Measurements from ENCODE around the gene HPSE. TPM values are rescaled to one million over a fixed set of nuclear protein-coding genes. Genes with fewer than 3 reads are reported as not detected.
"Not testable (repeated sequence)": the region's sequence is repeated elsewhere in the genome, so short reads cannot be mapped to it uniquely, and the experiment has no call there.

HPSE gene
- total RNA-seq, 2 donors from 2014 or later = 0.52 to 0.99 TPM

GRCh38 chr4:83328521-83329187 lies 6.0 kb downstream of the HPSE start:
- no peak overlapping the region for H3K4me3 ChIP-seq
- 69 to 78% methylated on average over 7 of the region's 7 CpGs for WGBS, 2 donors
- H3K36me3 ChIP-seq (replicated peaks in 1 of 2; ENCODE audit: insufficient read depth in 1 of 2, low read depth in 2 of 2) = no peaks in the 10 kb centered on the region
- no peaks in the 10 kb centered on the region for H3K9me3 ChIP-seq
- peaks cover 6% of the 10 kb centered on the region for H3K4me1 ChIP-seq
- intact Hi-C loops (cut with DNase I) = no loop called here
- ATAC-seq (no peak), DNase-seq (no peak)
- no peaks in the 10 kb centered on the region for H3K27me3 ChIP-seq
- H3K27ac ChIP-seq = no peak overlapping the region
- TF ChIP-seq POLR2A (IDR thresholded peaks at IDR 0.05) = no peak
- TF ChIP-seq CTCF (IDR thresholded peaks at IDR 0.05) = no peak

- Histone ChIP-seq H3K9me3 (no peaks in the 10 kb centered on the region), H3K27ac (no peak overlapping the region), H3K27me3 (no peaks in the 10 kb centered on the region), H3K4me3 (no peak overlapping the region), H3K4me1 (peaks cover 6% of the 10 kb centered on the region), H3K36me3 (replicated peaks in 1 of 2; ENCODE audit: insufficient read depth in 1 of 2, low read depth in 2 of 2) (no peaks in the 10 kb centered on the region)
- no peak for TF ChIP-seq CTCF (IDR thresholded peaks at IDR 0.05)
- no peak for TF ChIP-seq POLR2A (IDR thresholded peaks at IDR 0.05)
- intact Hi-C loops (cut with DNase I) = no loop called here
- WGBS, 2 donors = 61 to 74% methylated on average over 8 of the region's 8 CpGs
- DNase-seq (peak in 1 of 4 donors; percentile 13), ATAC-seq (no peak)
Measured at GRCh38 chr4:83326546-83326945, 8.1 kb downstream of the HPSE start.

- DNase-seq = peak in 2 of 4 donors; percentile 19 to 34
- intact Hi-C loops (cut with DNase I); ATAC-seq: not testable (repeated sequence)
Measured at GRCh38 chr4:83325306-83325705, 9.3 kb downstream of the HPSE start.

GRCh38 chr4:83323136-83323535 lies 11.5 kb downstream of the HPSE start:
- H3K27ac ChIP-seq = no peak overlapping the region
- H3K9me3 ChIP-seq = no peaks in the 10 kb centered on the region
- ATAC-seq (no peak), DNase-seq (no peak)
- intact Hi-C loops (cut with DNase I) = no loop called here
- no peak for TF ChIP-seq POLR2A (IDR thresholded peaks at IDR 0.05)
- no peak for TF ChIP-seq CTCF (IDR thresholded peaks at IDR 0.05)
- no peaks in the 10 kb centered on the region for H3K36me3 ChIP-seq (replicated peaks in 1 of 2; ENCODE audit: insufficient read depth in 1 of 2, low read depth in 2 of 2)
- 78 to 87% methylated on average over 3 of the region's 3 CpGs for WGBS, 2 donors
- H3K4me1 ChIP-seq = peaks cover 6% of the 10 kb centered on the region
- H3K4me3 ChIP-seq = no peak overlapping the region
- no peaks in the 10 kb centered on the region for H3K27me3 ChIP-seq

More at GRCh38 chr4:83325306-83325705, 9.3 kb downstream of the HPSE start:
- 29 to 42% methylated on average over 3 to 4 of the region's 4 CpGs for whole genome bisulfite sequencing, 2 donors
- not testable (repeated sequence) for H3K36me3 ChIP-seq (replicated peaks in 1 of 2; ENCODE audit: insufficient read depth in 1 of 2, low read depth in 2 of 2); H3K9me3 ChIP-seq; H3K27ac ChIP-seq; H3K4me3 ChIP-seq; H3K27me3 ChIP-seq; H3K4me1 ChIP-seq

GRCh38 chr4:83320548-83320947 lies 14.1 kb downstream of the HPSE start:
- H3K9me3 ChIP-seq = no peaks in the 10 kb centered on the region
- peak in 3 of 4 donors; percentile 20 to 74 (median 26) for DNase-seq
- no peaks in the 10 kb centered on the region for H3K36me3 ChIP-seq (replicated peaks in 1 of 2; ENCODE audit: insufficient read depth in 1 of 2, low read depth in 2 of 2)
- H3K27me3 ChIP-seq = no peaks in the 10 kb centered on the region
- TF ChIP-seq CTCF (IDR thresholded peaks at IDR 0.05) (no peak), POLR2A (IDR thresholded peaks at IDR 0.05) (no peak)
- H3K4me1 ChIP-seq = peaks cover 5% of the 10 kb centered on the region
- H3K4me3 ChIP-seq = no peak overlapping the region
- ATAC-seq = no peak
- 50 to 80% methylated on average over 5 of the region's 5 CpGs for WGBS, 2 donors
- H3K27ac ChIP-seq = peak overlapping the region in 1 of 4 donors; percentile 45
- intact Hi-C loops (cut with DNase I) = no loop called here

Measured in body of pancreas (tissue), 4 donors.